ENCODE measurements around the gene GRK5. TPM values are rescaled to one million over a fixed set of nuclear protein-coding genes. Genes with fewer than 3 reads are reported as not detected.

Gene GRK5
- total RNA-seq, 2 donors from 2014 or later = 24.8 to 28.1 TPM

DNA sequence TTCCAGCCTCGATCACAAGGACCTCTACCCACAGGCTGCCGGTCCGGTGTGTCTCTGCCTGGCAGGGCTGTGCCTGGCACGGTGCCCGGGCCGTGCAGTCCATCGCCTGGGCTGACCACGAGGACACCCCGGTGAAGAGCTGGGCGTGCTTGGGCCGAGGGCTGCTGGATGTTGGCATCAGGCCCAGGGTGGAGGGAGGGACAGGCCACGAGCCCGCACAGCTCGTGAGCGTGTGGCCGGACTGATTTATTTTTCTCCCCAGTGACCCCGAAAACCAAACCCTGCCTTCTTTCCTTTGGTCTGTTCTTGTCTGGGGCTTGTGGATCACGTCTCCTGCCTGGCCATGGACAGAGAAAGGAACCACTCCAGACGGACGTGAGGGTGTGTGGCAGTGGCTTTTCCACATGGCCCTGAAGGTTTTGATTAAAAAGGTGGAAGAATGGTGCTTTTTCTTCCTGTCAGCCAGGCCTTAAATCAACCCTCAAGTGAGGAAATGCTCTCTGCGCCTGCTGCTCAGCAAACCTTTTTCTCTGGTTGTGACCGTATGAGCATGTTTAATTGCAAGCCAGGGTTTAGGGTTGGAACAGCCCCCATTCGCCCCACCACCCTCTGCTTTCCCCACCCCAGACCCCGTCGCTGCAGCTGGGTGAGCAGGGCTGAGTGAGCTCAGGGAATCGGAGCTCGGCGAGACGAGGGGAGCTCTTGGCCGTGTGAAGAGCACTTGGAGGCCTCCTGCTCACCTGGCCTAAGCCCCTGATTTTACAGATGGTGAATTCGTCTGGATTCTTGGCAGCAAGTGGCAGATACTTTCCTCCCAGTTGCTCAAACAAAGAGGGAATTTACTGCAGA lies 205.1 kb downstream of the GRK5 start:
- no peaks in the 10 kb centered on the region for H3K27me3 Mint-ChIP-seq (ENCODE audit: low read depth)
- no peak overlapping the region for H3K27ac Mint-ChIP-seq
- H3K4me3 Mint-ChIP-seq = no peak overlapping the region
- no peaks in the 10 kb centered on the region for H3K9me3 Mint-ChIP-seq
- ATAC-seq (replicated peaks in 1 of 2) = no peak
- H3K36me3 Mint-ChIP-seq (ENCODE audit: insufficient read depth in 2 of 2) = no peaks in the 10 kb centered on the region
- no peaks in the 10 kb centered on the region for H3K4me1 Mint-ChIP-seq (ENCODE audit: low read depth)
- DNase-seq = no peak

DNA sequence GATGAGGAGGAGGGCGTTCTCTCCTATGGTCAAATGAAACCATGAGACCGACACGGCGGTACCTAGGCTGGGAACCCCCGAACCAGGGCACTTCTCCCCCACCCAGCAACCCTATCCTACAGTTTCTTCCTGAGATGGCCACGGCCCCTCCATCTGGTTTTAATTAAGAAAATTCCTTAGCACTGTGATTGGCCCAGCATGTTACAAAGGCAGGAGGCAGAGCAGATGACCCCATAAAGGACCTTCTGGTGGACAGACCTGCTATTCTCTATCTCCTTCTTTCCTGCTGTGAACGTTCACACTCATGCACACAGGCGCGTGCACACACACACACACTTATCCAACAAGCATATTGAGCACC lies 205.7 kb downstream of the GRK5 start:
- ATAC-seq (replicated peaks in 1 of 2) (no peak), DNase-seq (no peak)
- Mint-ChIP-seq H3K27ac (no peak overlapping the region), H3K4me1 (ENCODE audit: low read depth) (no peaks in the 10 kb centered on the region), H3K27me3 (ENCODE audit: low read depth) (no peaks in the 10 kb centered on the region), H3K4me3 (no peak overlapping the region), H3K9me3 (no peaks in the 10 kb centered on the region), H3K36me3 (ENCODE audit: insufficient read depth in 2 of 2) (no peaks in the 10 kb centered on the region)

- Mint-ChIP-seq H3K9me3 (no peaks in the 10 kb centered on the region), H3K4me3 (no peak overlapping the region), H3K27me3 (ENCODE audit: low read depth) (no peaks in the 10 kb centered on the region), H3K27ac (no peak overlapping the region), H3K36me3 (ENCODE audit: insufficient read depth in 2 of 2) (no peaks in the 10 kb centered on the region), H3K4me1 (ENCODE audit: low read depth) (no peaks in the 10 kb centered on the region)
- DNase-seq (no peak), ATAC-seq (replicated peaks in 1 of 2) (no peak)
Observed at GRCh38 chr10:119413471-119414080, 206.2 kb downstream of the GRK5 start.

GRCh38 chr10:119414081-119414611 lies 206.8 kb downstream of the GRK5 start:
- H3K4me1 Mint-ChIP-seq (ENCODE audit: low read depth) = no peaks in the 10 kb centered on the region
- no peaks in the 10 kb centered on the region for H3K27me3 Mint-ChIP-seq (ENCODE audit: low read depth)
- ATAC-seq (replicated peaks in 1 of 2) = no peak
- H3K27ac Mint-ChIP-seq = no peak overlapping the region
- no peak for DNase-seq
- no peak overlapping the region for H3K4me3 Mint-ChIP-seq
- H3K36me3 Mint-ChIP-seq (ENCODE audit: insufficient read depth in 2 of 2) = no peaks in the 10 kb centered on the region
- H3K9me3 Mint-ChIP-seq = no peaks in the 10 kb centered on the region

DNA sequence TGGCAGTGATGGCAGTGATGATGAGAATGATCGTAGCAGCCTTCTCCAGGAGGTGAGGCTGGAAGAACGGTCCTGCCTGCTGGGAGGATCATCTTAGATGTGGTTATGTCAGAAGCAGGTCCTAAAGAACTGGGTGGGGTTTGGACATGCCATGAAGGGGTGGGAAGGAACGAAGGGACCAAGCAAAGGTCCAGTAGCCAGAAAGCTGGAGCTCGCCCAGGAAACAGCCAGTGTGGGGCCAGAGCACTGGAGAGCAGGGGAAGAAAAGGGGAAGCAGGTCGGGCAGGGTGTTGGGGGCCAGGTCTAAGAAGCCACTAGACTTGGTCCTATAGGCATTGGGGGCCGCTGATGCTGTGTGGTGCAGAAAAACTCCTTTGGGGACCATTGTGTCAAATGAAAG lies 207.8 kb downstream of the GRK5 start:
- ATAC-seq (replicated peaks in 1 of 2) = no peak
- H3K27me3 Mint-ChIP-seq (ENCODE audit: low read depth) = no peaks in the 10 kb centered on the region
- H3K4me1 Mint-ChIP-seq (ENCODE audit: low read depth) = no peaks in the 10 kb centered on the region
- no peak overlapping the region for H3K4me3 Mint-ChIP-seq
- no peaks in the 10 kb centered on the region for H3K9me3 Mint-ChIP-seq
- no peak overlapping the region for H3K27ac Mint-ChIP-seq
- DNase-seq = no peak
- H3K36me3 Mint-ChIP-seq (ENCODE audit: insufficient read depth in 2 of 2) = no peaks in the 10 kb centered on the region

DNA sequence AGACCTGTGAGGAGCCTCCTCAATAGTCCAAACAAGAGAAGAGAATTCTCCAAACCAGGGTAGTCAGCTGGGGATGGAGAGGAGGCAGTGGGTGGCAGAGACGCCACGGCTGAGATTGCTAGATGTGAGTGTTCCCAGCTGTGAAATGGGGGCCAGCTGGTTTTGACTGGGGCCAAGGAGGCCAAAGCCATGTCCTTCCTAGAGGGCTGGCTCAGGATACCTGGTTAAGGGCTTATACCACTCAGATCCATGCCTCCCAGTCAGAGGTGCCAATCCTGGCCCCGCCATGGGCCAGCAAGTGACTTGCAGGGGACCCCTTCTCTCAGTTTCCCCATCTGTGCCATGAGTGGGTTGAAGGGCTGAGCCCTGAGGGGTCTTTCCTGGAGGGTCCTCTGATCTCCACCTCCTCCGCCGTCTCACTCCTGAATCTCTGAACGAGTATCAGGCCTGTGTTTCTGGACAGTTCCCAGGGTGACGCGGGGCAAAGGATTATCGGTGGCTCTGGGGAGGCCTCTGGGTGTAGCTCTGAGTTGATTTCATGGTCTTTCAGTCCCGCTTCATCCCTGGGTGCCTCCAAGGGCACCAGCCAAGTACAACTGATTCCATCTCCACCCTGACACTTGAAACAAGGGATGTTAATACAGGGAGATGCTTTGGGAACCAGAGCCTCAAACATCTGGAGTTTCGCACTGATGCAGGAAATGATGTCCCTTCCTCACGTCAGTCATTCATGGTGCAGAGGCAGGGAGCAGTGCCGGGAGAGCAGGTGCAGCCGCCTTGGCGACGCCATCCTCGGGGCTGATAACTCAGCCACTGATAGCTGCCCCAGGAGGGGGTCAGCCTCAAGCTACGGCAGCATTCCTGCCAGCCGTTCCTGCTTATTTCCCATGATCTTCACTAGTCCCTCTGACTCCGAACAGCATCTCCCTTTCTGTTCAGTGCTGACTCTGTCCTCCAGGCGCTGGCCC lies 208.4 kb downstream of the GRK5 start:
- Mint-ChIP-seq H3K27ac (no peak overlapping the region), H3K36me3 (ENCODE audit: insufficient read depth in 2 of 2) (no peaks in the 10 kb centered on the region), H3K4me3 (no peak overlapping the region), H3K9me3 (no peaks in the 10 kb centered on the region), H3K4me1 (ENCODE audit: low read depth) (no peaks in the 10 kb centered on the region), H3K27me3 (ENCODE audit: low read depth) (no peaks in the 10 kb centered on the region)
- ATAC-seq (replicated peaks in 1 of 2) (no peak), DNase-seq (no peak)

DNA sequence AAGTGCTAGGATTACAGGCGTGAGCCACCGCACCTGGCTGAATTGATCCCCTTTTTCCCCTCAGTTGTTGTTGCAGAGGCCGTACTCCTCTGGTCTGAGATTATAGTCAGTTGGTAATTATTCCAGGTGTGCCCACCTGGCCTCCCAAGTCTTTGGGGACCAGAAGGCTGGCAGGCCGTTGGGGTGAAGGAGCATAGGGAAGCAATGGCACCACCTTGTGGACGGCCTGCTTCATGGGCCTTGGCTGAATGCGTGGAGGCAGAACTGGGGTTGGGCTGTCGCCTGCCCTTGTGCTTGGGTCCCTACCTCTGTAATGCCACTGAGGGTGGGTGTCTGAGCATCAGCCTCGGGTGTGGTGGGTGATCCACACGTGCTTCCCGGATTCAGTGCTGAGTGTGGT lies 209.5 kb downstream of the GRK5 start:
- peak; percentile 74 to 75 for DNase-seq
- Mint-ChIP-seq H3K4me1 (ENCODE audit: low read depth) (no peaks in the 10 kb centered on the region), H3K36me3 (ENCODE audit: insufficient read depth in 2 of 2) (no peaks in the 10 kb centered on the region), H3K9me3 (no peaks in the 10 kb centered on the region), H3K4me3 (no peak overlapping the region), H3K27me3 (ENCODE audit: low read depth) (no peaks in the 10 kb centered on the region), H3K27ac (no peak overlapping the region)
- peak; percentile 82 to 83 for ATAC-seq (replicated peaks in 1 of 2)

GRCh38 chr10:119417852-119418251 lies 210.5 kb downstream of the GRK5 start:
- DNase-seq (no peak), ATAC-seq (replicated peaks in 1 of 2) (no peak)
- H3K27me3 Mint-ChIP-seq (ENCODE audit: low read depth) = no peaks in the 10 kb centered on the region
- no peak overlapping the region for H3K4me3 Mint-ChIP-seq
- H3K36me3 Mint-ChIP-seq (ENCODE audit: insufficient read depth in 2 of 2) = no peaks in the 10 kb centered on the region
- no peak overlapping the region for H3K27ac Mint-ChIP-seq
- no peaks in the 10 kb centered on the region for H3K9me3 Mint-ChIP-seq
- no peaks in the 10 kb centered on the region for H3K4me1 Mint-ChIP-seq (ENCODE audit: low read depth)

- H3K9me3 Mint-ChIP-seq = no peaks in the 10 kb centered on the region
Observed at GRCh38 chr10:119418362-119418761, 211.0 kb downstream of the GRK5 start.

GRCh38 chr10:119419931-119420330 lies 212.6 kb downstream of the GRK5 start:
- no peaks in the 10 kb centered on the region for H3K36me3 Mint-ChIP-seq (ENCODE audit: insufficient read depth in 2 of 2)
- no peak for ATAC-seq (replicated peaks in 1 of 2)
- no peaks in the 10 kb centered on the region for H3K9me3 Mint-ChIP-seq
- no peak for DNase-seq
- no peak overlapping the region for H3K27ac Mint-ChIP-seq
- no peaks in the 10 kb centered on the region for H3K4me1 Mint-ChIP-seq (ENCODE audit: low read depth)
- no peak overlapping the region for H3K4me3 Mint-ChIP-seq
- no peaks in the 10 kb centered on the region for H3K27me3 Mint-ChIP-seq (ENCODE audit: low read depth)

More at GRCh38 chr10:119418362-119418761, 211.0 kb downstream of the GRK5 start:
- DNase-seq (no peak), ATAC-seq (replicated peaks in 1 of 2) (no peak)
- no peak overlapping the region for H3K27ac Mint-ChIP-seq
- H3K4me3 Mint-ChIP-seq = no peak overlapping the region
- no peaks in the 10 kb centered on the region for H3K27me3 Mint-ChIP-seq (ENCODE audit: low read depth)
- H3K4me1 Mint-ChIP-seq (ENCODE audit: low read depth) = no peaks in the 10 kb centered on the region
- H3K36me3 Mint-ChIP-seq (ENCODE audit: insufficient read depth in 2 of 2) = no peaks in the 10 kb centered on the region

- H3K4me3 Mint-ChIP-seq = no peak overlapping the region
- H3K4me1 Mint-ChIP-seq (ENCODE audit: low read depth) = no peaks in the 10 kb centered on the region
- no peaks in the 10 kb centered on the region for H3K9me3 Mint-ChIP-seq
- ATAC-seq (replicated peaks in 1 of 2) = no peak
- no peak overlapping the region for H3K27ac Mint-ChIP-seq
- no peaks in the 10 kb centered on the region for H3K27me3 Mint-ChIP-seq (ENCODE audit: low read depth)
- no peak for DNase-seq
- H3K36me3 Mint-ChIP-seq (ENCODE audit: insufficient read depth in 2 of 2) = peaks cover 0 to 6% of the 10 kb centered on the region in 2 donors
Observed at GRCh38 chr10:119420950-119421875, 213.8 kb downstream of the GRK5 start.

Data from activated T-cell treated with anti-CD3 and anti-CD28 coated beads, Interleukin-2, amount 50 U/mL, for 72 hours (primary cell).